GM10266 (cell line): ENCODE results near the gene SASH3.
A peak's percentile ranks its signal among the peaks of the same experiment; 100 is the strongest.

Experiments used
- DNase-seq: peaks from one replicate; pipeline ENCODE4 v3.0.0; 2012; ENCODE audit errors: extremely low spot score
- CTCF ChIP-seq: IDR thresholded peaks from 2 replicates; pipeline ENCODE4 v1.5.1; 2012; ENCODE audit warnings: mild to moderate bottlenecking, low read depth; ENCODE audit not compliant: control insufficient read depth, insufficient read depth; ENCODE audit errors: missing control alignments

Gene SASH3

GRCh38 chrX:129813662-129814368, 34.1 kb downstream of the SASH3 start:
- DNase-seq = no peak
- no peak for TF ChIP-seq CTCF

GRCh38 chrX:129818123-129818522, 38.4 kb downstream of the SASH3 start:
- TF ChIP-seq CTCF = no peak
- DNase-seq = no peak

GRCh38 chrX:129823115-129823514, 43.4 kb downstream of the SASH3 start:
- peak; percentile 45 for TF ChIP-seq CTCF
- peak; percentile 34 for DNase-seq

GRCh38 chrX:129823522-129823921, 43.8 kb downstream of the SASH3 start:
- TF ChIP-seq CTCF = no peak
- DNase-seq = no peak

GRCh38 chrX:129824620-129825019, 44.9 kb downstream of the SASH3 start:
- DNase-seq = no peak

GRCh38 chrX:129825746-129826505, 46.2 kb downstream of the SASH3 start:
- TF ChIP-seq CTCF = no peak
- no peak for DNase-seq

More at GRCh38 chrX:129824620-129825019, 44.9 kb downstream of the SASH3 start:
- TF ChIP-seq CTCF = no peak

- TF ChIP-seq CTCF = no peak
- no peak for DNase-seq
These were observed 50.7 kb downstream of the SASH3 start for GRCh38 chrX:129830494-129830893.
